MM.1S (cell line): Measurements from ENCODE around the gene PAPPA.

ENCODE experiments used
- EZH2 ChIP-seq: fragments of 300-600 bp; sonication (generic); optimal IDR thresholded peaks from 2 replicates; pipeline ENCODE3; 2017; ENCODE audit warnings: low read depth, mild to moderate bottlenecking, antibody characterized with exemption, low read length, mixed read lengths
- TF ChIP-seq, protein P1 (sequence below): fragments of 300-600 bp; sonication (generic); IDR thresholded peaks from 2 replicates; pipeline ENCODE4 v1.5.1; 2016; ENCODE audit warnings: antibody characterized with exemption, low read length, mixed read lengths

DNA sequence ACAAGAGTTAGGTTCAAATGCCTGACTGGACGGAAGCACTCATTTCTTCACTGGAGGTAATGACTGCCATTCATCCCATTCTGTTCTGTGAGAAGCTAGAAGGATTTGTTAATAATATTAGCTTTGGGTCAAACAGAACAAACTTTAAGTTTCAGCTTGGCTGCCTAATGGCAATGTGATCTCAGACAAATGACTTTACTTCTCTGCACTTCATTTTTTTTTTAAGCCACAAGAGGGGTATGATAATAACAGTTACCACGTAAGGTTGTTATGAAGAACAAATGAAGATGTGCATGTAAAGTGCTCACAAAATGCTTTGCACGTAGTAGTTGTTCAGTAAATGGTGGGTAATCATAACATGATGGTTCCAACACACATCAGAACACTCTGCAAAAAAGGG lies 199.4 kb downstream of the PAPPA start:
- TF ChIP-seq, protein P1, sequence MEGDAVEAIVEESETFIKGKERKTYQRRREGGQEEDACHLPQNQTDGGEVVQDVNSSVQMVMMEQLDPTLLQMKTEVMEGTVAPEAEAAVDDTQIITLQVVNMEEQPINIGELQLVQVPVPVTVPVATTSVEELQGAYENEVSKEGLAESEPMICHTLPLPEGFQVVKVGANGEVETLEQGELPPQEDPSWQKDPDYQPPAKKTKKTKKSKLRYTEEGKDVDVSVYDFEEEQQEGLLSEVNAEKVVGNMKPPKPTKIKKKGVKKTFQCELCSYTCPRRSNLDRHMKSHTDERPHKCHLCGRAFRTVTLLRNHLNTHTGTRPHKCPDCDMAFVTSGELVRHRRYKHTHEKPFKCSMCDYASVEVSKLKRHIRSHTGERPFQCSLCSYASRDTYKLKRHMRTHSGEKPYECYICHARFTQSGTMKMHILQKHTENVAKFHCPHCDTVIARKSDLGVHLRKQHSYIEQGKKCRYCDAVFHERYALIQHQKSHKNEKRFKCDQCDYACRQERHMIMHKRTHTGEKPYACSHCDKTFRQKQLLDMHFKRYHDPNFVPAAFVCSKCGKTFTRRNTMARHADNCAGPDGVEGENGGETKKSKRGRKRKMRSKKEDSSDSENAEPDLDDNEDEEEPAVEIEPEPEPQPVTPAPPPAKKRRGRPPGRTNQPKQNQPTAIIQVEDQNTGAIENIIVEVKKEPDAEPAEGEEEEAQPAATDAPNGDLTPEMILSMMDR = no peak
- no peak for TF ChIP-seq EZH2
